ENCODE measurements around the gene LINC01488. TPM values are rescaled to one million over a fixed set of nuclear protein-coding genes. Genes with fewer than 3 reads are reported as not detected.

The LINC01488 gene
- total RNA-seq, 2 experiments from 2014 or later = not detected

GRCh38 chr11:69450857-69451220 lies 30.6 kb upstream of the LINC01488 start:
- Mint-ChIP-seq H3K4me3 (no peak overlapping the region), H3K9me3 (ENCODE audit: low read depth) (no peaks in the 10 kb centered on the region), H3K4me1 (no peaks in the 10 kb centered on the region), H3K27ac (no peak overlapping the region), H3K27me3 (peaks cover 13% of the 10 kb centered on the region), H3K36me3 (no peaks in the 10 kb centered on the region)
- ATAC-seq = no peak
- no peak for DNase-seq
- CTCF ChIA-PET = no interaction called here

GRCh38 chr11:69451289-69451688 lies 30.2 kb upstream of the LINC01488 start:
- ATAC-seq (no peak), DNase-seq (no peak)
- no peak overlapping the region for H3K27ac Mint-ChIP-seq
- peaks cover 13% of the 10 kb centered on the region for H3K27me3 Mint-ChIP-seq
- no peak overlapping the region for H3K4me3 Mint-ChIP-seq
- H3K36me3 Mint-ChIP-seq = no peaks in the 10 kb centered on the region
- CTCF ChIA-PET = no interaction called here
- H3K9me3 Mint-ChIP-seq (ENCODE audit: low read depth) = no peaks in the 10 kb centered on the region
- H3K4me1 Mint-ChIP-seq = no peaks in the 10 kb centered on the region

GRCh38 chr11:69452206-69452987 lies 29.1 kb upstream of the LINC01488 start:
- CTCF ChIA-PET = no interaction called here
- Mint-ChIP-seq H3K9me3 (ENCODE audit: low read depth) (peaks cover 2% of the 10 kb centered on the region), H3K4me3 (no peak overlapping the region), H3K4me1 (no peaks in the 10 kb centered on the region), H3K36me3 (no peaks in the 10 kb centered on the region), H3K27me3 (peaks cover 16% of the 10 kb centered on the region), H3K27ac (no peak overlapping the region)
- DNase-seq (no peak), ATAC-seq (no peak)

GRCh38 chr11:69453151-69453550 lies 28.3 kb upstream of the LINC01488 start:
- H3K36me3 Mint-ChIP-seq = no peaks in the 10 kb centered on the region
- ATAC-seq = no peak
- no peaks in the 10 kb centered on the region for H3K4me1 Mint-ChIP-seq
- no peak for DNase-seq
- peaks cover 22% of the 10 kb centered on the region for H3K27me3 Mint-ChIP-seq
- H3K27ac Mint-ChIP-seq = no peak overlapping the region
- peaks cover 7% of the 10 kb centered on the region for H3K9me3 Mint-ChIP-seq (ENCODE audit: low read depth)
- CTCF ChIA-PET = no interaction called here
- no peak overlapping the region for H3K4me3 Mint-ChIP-seq

GRCh38 chr11:69454018-69454417 lies 27.4 kb upstream of the LINC01488 start:
- no peak overlapping the region for H3K4me3 Mint-ChIP-seq
- ATAC-seq (no peak), DNase-seq (no peak)
- no peaks in the 10 kb centered on the region for H3K4me1 Mint-ChIP-seq
- CTCF ChIA-PET = no interaction called here
- H3K36me3 Mint-ChIP-seq = no peaks in the 10 kb centered on the region
- peaks cover 18% of the 10 kb centered on the region for H3K27me3 Mint-ChIP-seq
- H3K27ac Mint-ChIP-seq = no peak overlapping the region
- peaks cover 7% of the 10 kb centered on the region for H3K9me3 Mint-ChIP-seq (ENCODE audit: low read depth)

- Mint-ChIP-seq H3K36me3 (peaks cover 1% of the 10 kb centered on the region), H3K27ac (no peak overlapping the region), H3K9me3 (ENCODE audit: low read depth) (peaks cover 8% of the 10 kb centered on the region), H3K4me3 (no peak overlapping the region), H3K27me3 (peaks cover 24% of the 10 kb centered on the region), H3K4me1 (no peaks in the 10 kb centered on the region)
- CTCF ChIA-PET = no interaction called here
- ATAC-seq = no peak
- DNase-seq = no peak
These were observed 25.5 kb upstream of the LINC01488 start for GRCh38 chr11:69455969-69456368.

- no peaks in the 10 kb centered on the region for H3K4me1 Mint-ChIP-seq
- no peak for DNase-seq
- H3K9me3 Mint-ChIP-seq (ENCODE audit: low read depth) = peaks cover 12% of the 10 kb centered on the region
- H3K27ac Mint-ChIP-seq = no peak overlapping the region
- H3K4me3 Mint-ChIP-seq = no peak overlapping the region
- CTCF ChIA-PET = no interaction called here
- peaks cover 1% of the 10 kb centered on the region for H3K36me3 Mint-ChIP-seq
- ATAC-seq = no peak
- H3K27me3 Mint-ChIP-seq = peaks cover 20% of the 10 kb centered on the region
These were observed 24.8 kb upstream of the LINC01488 start for GRCh38 chr11:69456712-69457111.

GRCh38 chr11:69459848-69460539 lies 21.5 kb upstream of the LINC01488 start:
- CTCF ChIA-PET = no interaction called here
- H3K4me1 Mint-ChIP-seq = no peaks in the 10 kb centered on the region
- H3K27ac Mint-ChIP-seq = no peak overlapping the region
- DNase-seq = no peak
- H3K27me3 Mint-ChIP-seq = peaks cover 20% of the 10 kb centered on the region
- ATAC-seq = no peak
- peaks cover 1% of the 10 kb centered on the region for H3K36me3 Mint-ChIP-seq
- H3K4me3 Mint-ChIP-seq = no peak overlapping the region
- peaks cover 12% of the 10 kb centered on the region for H3K9me3 Mint-ChIP-seq (ENCODE audit: low read depth)

GRCh38 chr11:69460540-69461257 lies 20.8 kb upstream of the LINC01488 start:
- ATAC-seq = no peak
- H3K27ac Mint-ChIP-seq = no peak overlapping the region
- H3K9me3 Mint-ChIP-seq (ENCODE audit: low read depth) = peaks cover 12% of the 10 kb centered on the region
- H3K36me3 Mint-ChIP-seq = peaks cover 1% of the 10 kb centered on the region
- no peak for DNase-seq
- H3K4me3 Mint-ChIP-seq = no peak overlapping the region
- no peaks in the 10 kb centered on the region for H3K4me1 Mint-ChIP-seq
- H3K27me3 Mint-ChIP-seq = peaks cover 20% of the 10 kb centered on the region
- CTCF ChIA-PET = no interaction called here

GRCh38 chr11:69461272-69461962 lies 20.0 kb upstream of the LINC01488 start:
- Mint-ChIP-seq H3K4me1 (no peaks in the 10 kb centered on the region), H3K9me3 (ENCODE audit: low read depth) (peaks cover 12% of the 10 kb centered on the region), H3K4me3 (no peak overlapping the region), H3K27me3 (peaks cover 20% of the 10 kb centered on the region), H3K27ac (no peak overlapping the region), H3K36me3 (peaks cover 1% of the 10 kb centered on the region)
- DNase-seq (no peak), ATAC-seq (no peak)
- CTCF ChIA-PET = no interaction called here

GRCh38 chr11:69462106-69462951 lies 19.1 kb upstream of the LINC01488 start:
- ATAC-seq = no peak
- H3K9me3 Mint-ChIP-seq (ENCODE audit: low read depth) = peaks cover 10% of the 10 kb centered on the region
- CTCF ChIA-PET = no interaction called here

GRCh38 chr11:69463181-69463994 lies 18.1 kb upstream of the LINC01488 start:
- Mint-ChIP-seq H3K27me3 (peaks cover 9% of the 10 kb centered on the region), H3K36me3 (peaks cover 1% of the 10 kb centered on the region), H3K27ac (no peak overlapping the region), H3K9me3 (ENCODE audit: low read depth) (peaks cover 5% of the 10 kb centered on the region), H3K4me1 (no peaks in the 10 kb centered on the region), H3K4me3 (no peak overlapping the region)
- CTCF ChIA-PET = no interaction called here
- DNase-seq (no peak), ATAC-seq (no peak)

More at GRCh38 chr11:69462106-69462951, 19.1 kb upstream of the LINC01488 start:
- H3K4me1 Mint-ChIP-seq = no peaks in the 10 kb centered on the region
- DNase-seq = no peak
- H3K36me3 Mint-ChIP-seq = peaks cover 1% of the 10 kb centered on the region
- peaks cover 17% of the 10 kb centered on the region for H3K27me3 Mint-ChIP-seq
- H3K4me3 Mint-ChIP-seq = no peak overlapping the region
- no peak overlapping the region for H3K27ac Mint-ChIP-seq

Data from activated CD8-positive, alpha-beta memory T cell treated with anti-CD3 and anti-CD28 coated beads, Interleukin-2, amount 10 ng/mL, durations not matched to agents 7 days and 5 days (primary cell).